Measurements from ENCODE around the gene GPR17.

GPR17 gene

GRCh38 chr2:127641846-127642507, 4.0 kb upstream of the GPR17 start:
- no peak for DNase-seq (ENCODE audit: low spot score)

- no peak for DNase-seq (ENCODE audit: low spot score)
Measured at GRCh38 chr2:127642706-127643438, 3.1 kb upstream of the GPR17 start.

GRCh38 chr2:127643439-127644065, 2.4 kb upstream of the GPR17 start:
- DNase-seq (ENCODE audit: low spot score): no peak

- no peak for DNase-seq (ENCODE audit: low spot score)
Measured at GRCh38 chr2:127644066-127645025, 1.6 kb upstream of the GPR17 start.

- DNase-seq (ENCODE audit: low spot score): no peak
Measured at GRCh38 chr2:127645026-127645394, 943 bp upstream of the GPR17 start.

GRCh38 chr2:127646487-127647241, 711 bp downstream of the GPR17 start:
- no peak for DNase-seq (ENCODE audit: low spot score)

- no peak for DNase-seq (ENCODE audit: low spot score)
Measured at GRCh38 chr2:127647242-127648190, 1.6 kb downstream of the GPR17 start.

GRCh38 chr2:127648321-127648720, 2.4 kb downstream of the GPR17 start:
- DNase-seq (ENCODE audit: low spot score): no peak

GRCh38 chr2:127649100-127649611, 3.2 kb downstream of the GPR17 start:
- peak; percentile 60 for DNase-seq (ENCODE audit: low spot score)

- peak; percentile 87 for DNase-seq (ENCODE audit: low spot score)
Measured at GRCh38 chr2:127649684-127650040, 3.7 kb downstream of the GPR17 start.

- DNase-seq (ENCODE audit: low spot score): no peak
Measured at GRCh38 chr2:127650041-127650784, 4.3 kb downstream of the GPR17 start.

GRCh38 chr2:127650785-127651380, 4.9 kb downstream of the GPR17 start:
- DNase-seq (ENCODE audit: low spot score): no peak

GRCh38 chr2:127651381-127651809, 5.4 kb downstream of the GPR17 start:
- DNase-seq (ENCODE audit: low spot score): no peak

GRCh38 chr2:127651971-127652550, 6.1 kb downstream of the GPR17 start:
- DNase-seq (ENCODE audit: low spot score): peak; percentile 84

GRCh38 chr2:127652786-127653357, 6.9 kb downstream of the GPR17 start:
- no peak for DNase-seq (ENCODE audit: low spot score)

GRCh38 chr2:127653421-127654083, 7.6 kb downstream of the GPR17 start:
- no peak for DNase-seq (ENCODE audit: low spot score)

- no peak for DNase-seq (ENCODE audit: low spot score)
Measured at GRCh38 chr2:127654084-127654837, 8.3 kb downstream of the GPR17 start.
